Measurements from ENCODE around the gene NFATC2.

- TF ChIP-seq CTCF (IDR thresholded peaks at IDR 0.05; ENCODE audit: insufficient read depth, low read depth, low read length) (no peak), EZH2 (IDR thresholded peaks at IDR 0.05; ENCODE audit: insufficient read depth, low read length) (no peak)
These were observed 179.1 kb downstream of the NFATC2 start for GRCh38 chr20:51363378-51363777.

Measured in astrocyte (in vitro differentiated cells and primary cell).